Mesothelial cell of epicardium (in vitro differentiated cells): ENCODE results near the gene ZNF506. TPM values are rescaled to one million over a fixed set of nuclear protein-coding genes. Genes with fewer than 3 reads are reported as not detected.
"Not testable (repeated sequence)": the region's sequence is repeated elsewhere in the genome, so short reads cannot be mapped to it uniquely, and the experiment has no call there.

Experiments
- DNase-seq, 2 experiments: peaks; one replicate each; pipeline ENCODE4 v3.0.0; 2021; ENCODE audit warnings: low spot score in 2 of 2; ENCODE audit not compliant: unreplicated experiment in 2 of 2
- H3K27ac Mint-ChIP-seq: 2 replicates; pipeline ENCODE4 v1.8.0; 2021; ENCODE audit warnings: mixed read lengths
- H3K27me3 Mint-ChIP-seq: 2 replicates; pipeline ENCODE4 v1.8.0; 2021; ENCODE audit warnings: low read depth, mixed read lengths
- H3K36me3 Mint-ChIP-seq: 2 replicates; pipeline ENCODE4 v1.8.0; 2021; ENCODE audit warnings: mixed read lengths
- H3K4me1 Mint-ChIP-seq: 2 replicates; pipeline ENCODE4 v1.8.0; 2021; ENCODE audit warnings: mixed read lengths
- H3K4me3 Mint-ChIP-seq: 2 replicates; pipeline ENCODE4 v1.8.0; 2021; ENCODE audit warnings: mild to moderate bottlenecking, moderate library complexity, mixed read lengths
- H3K9me3 Mint-ChIP-seq: 2 replicates; pipeline ENCODE4 v1.8.0; 2021; ENCODE audit warnings: mixed read lengths
- CTCF ChIP-seq: fragments of 200-600 bp; sonication (generic); IDR thresholded peaks from one replicate; pipeline ENCODE4 v1.5.0; 2021; ENCODE audit warnings: antibody characterized with exemption; ENCODE audit not compliant: unreplicated experiment
- total RNA-seq: library from RNA; stranded (reverse); gene quantifications from 3 replicates; pipeline ENCODE4 v1.2.1, GENCODE V29; 2021

ZNF506 gene
- total RNA-seq, 1 donor from 2014 or later, result 21.3 TPM

- peaks cover 22% of the 10 kb centered on the region for H3K4me1 Mint-ChIP-seq
Measured at GRCh38 chr19:19776206-19777008, 45.1 kb downstream of the ZNF506 start.

GRCh38 chr19:19775891-19776205, 45.7 kb downstream of the ZNF506 start:
- no peaks in the 10 kb centered on the region for H3K27me3 Mint-ChIP-seq
- H3K9me3 Mint-ChIP-seq, result peaks cover 10% of the 10 kb centered on the region
- no peak for DNase-seq
- H3K36me3 Mint-ChIP-seq, result peaks cover 26% of the 10 kb centered on the region
- H3K4me3 Mint-ChIP-seq, result peak overlapping the region; percentile 99
- H3K4me1 Mint-ChIP-seq, result peaks cover 22% of the 10 kb centered on the region
- no peak for TF ChIP-seq CTCF
- H3K27ac Mint-ChIP-seq, result peak overlapping the region; percentile 100

More at GRCh38 chr19:19776206-19777008, 45.1 kb downstream of the ZNF506 start:
- Mint-ChIP-seq H3K4me3 (peak overlapping the region; percentile 99), H3K9me3 (peaks cover 7% of the 10 kb centered on the region), H3K27me3 (no peaks in the 10 kb centered on the region), H3K27ac (peak overlapping the region; percentile 100), H3K36me3 (peaks cover 26% of the 10 kb centered on the region)
- TF ChIP-seq CTCF, result no peak
- DNase-seq, result peak; percentile 92 to 95

- Mint-ChIP-seq H3K9me3 (peaks cover 8% of the 10 kb centered on the region), H3K27ac (no peak overlapping the region), H3K36me3 (peaks cover 18% of the 10 kb centered on the region), H3K27me3 (no peaks in the 10 kb centered on the region), H3K4me1 (peaks cover 22% of the 10 kb centered on the region), H3K4me3 (peak overlapping the region; percentile 99)
- no peak for DNase-seq
- no peak for TF ChIP-seq CTCF
Measured at GRCh38 chr19:19774354-19775033, 47.1 kb downstream of the ZNF506 start.

- H3K27ac Mint-ChIP-seq, H3K4me3 Mint-ChIP-seq, H3K27me3 Mint-ChIP-seq, H3K4me1 Mint-ChIP-seq, DNase-seq, H3K36me3 Mint-ChIP-seq: not testable (repeated sequence)
- peaks cover 12% of the 10 kb centered on the region for H3K9me3 Mint-ChIP-seq
Measured at GRCh38 chr19:19771963-19772362, 49.6 kb downstream of the ZNF506 start.

GRCh38 chr19:19769971-19770370, 51.6 kb downstream of the ZNF506 start:
- H3K36me3 Mint-ChIP-seq, DNase-seq, H3K4me3 Mint-ChIP-seq, H3K27ac Mint-ChIP-seq, H3K27me3 Mint-ChIP-seq, H3K4me1 Mint-ChIP-seq: not testable (repeated sequence)
- H3K9me3 Mint-ChIP-seq, result peaks cover 12% of the 10 kb centered on the region

GRCh38 chr19:19758164-19758563, 63.4 kb downstream of the ZNF506 start:
- Mint-ChIP-seq H3K36me3 (peaks cover 6% of the 10 kb centered on the region), H3K27ac (no peak overlapping the region), H3K9me3 (no peaks in the 10 kb centered on the region), H3K4me1 (no peaks in the 10 kb centered on the region), H3K4me3 (no peak overlapping the region), H3K27me3 (no peaks in the 10 kb centered on the region)
- no peak for DNase-seq
- TF ChIP-seq CTCF, result no peak
